A673 (cell line): Measurements from ENCODE around the gene CD226. TPM values are rescaled to one million over a fixed set of nuclear protein-coding genes. Genes with fewer than 3 reads are reported as not detected.

ENCODE experiments used
- BruUV-seq: library from RNA; stranded (reverse); fragments of 400-500 nt; replicated peaks from 2 replicates; lab custom pipeline; 2021; lab: Mats Ljungman, UMichigan
- CTCF ChIA-PET: fragments of 300-600 bp; sonication (Branson Sonifier 250); formaldehyde crosslinking; loops from one replicate; lab custom pipeline; 2022; ENCODE audit warnings: antibody characterized with exemption; lab: Charles Lee
- POLR2A ChIA-PET: fragments of 300-600 bp; sonication (Branson Sonifier 250); formaldehyde crosslinking; loops from one replicate; lab custom pipeline; 2022; ENCODE audit warnings: antibody characterized with exemption; ENCODE audit not compliant: low non-redundant PET; lab: Charles Lee
- DNase-seq: peaks from one replicate; pipeline ENCODE4 v3.0.0-alpha.2; 2015; ENCODE audit warnings: low spot score
- H3K27ac ChIP-seq: fragments of 200-600 bp; sonication (generic); 2 replicates; pipeline ENCODE4 v1.5.1; 2016; ENCODE audit warnings: mixed run types, low read depth, mild to moderate bottlenecking, mixed read lengths, antibody characterized with exemption, low read length; ENCODE audit not compliant: poor library complexity, severe bottlenecking
- H3K27me3 ChIP-seq: fragments of 200-600 bp; sonication (generic); replicated peaks from 2 replicates; pipeline ENCODE4 v1.6.1; 2017; ENCODE audit warnings: mixed run types, low read depth, mild to moderate bottlenecking, mixed read lengths, antibody characterized with exemption, low read length; ENCODE audit not compliant: insufficient read depth, poor library complexity
- H3K36me3 ChIP-seq: fragments of 200-600 bp; sonication (generic); 2 replicates; pipeline ENCODE4 v1.6.1; 2016; ENCODE audit warnings: mixed run types, mild to moderate bottlenecking, mixed read lengths, antibody characterized with exemption, low read length; ENCODE audit not compliant: insufficient read depth, poor library complexity, severe bottlenecking
- H3K4me1 ChIP-seq: fragments of 200-600 bp; sonication (generic); 2 replicates; pipeline ENCODE4 v1.6.1; 2017; ENCODE audit warnings: mixed run types, mild to moderate bottlenecking, mixed read lengths, antibody characterized with exemption, low read length; ENCODE audit not compliant: insufficient read depth, poor library complexity, severe bottlenecking
- H3K4me3 ChIP-seq: fragments of 200-600 bp; sonication (generic); 2 replicates; pipeline ENCODE4 v1.5.1; 2016; ENCODE audit warnings: low read depth, mixed run types, mild to moderate bottlenecking, mixed read lengths, low read length; ENCODE audit not compliant: poor library complexity, severe bottlenecking
- H3K9me3 ChIP-seq: fragments of 200-600 bp; sonication (generic); 2 replicates; pipeline ENCODE4 v1.6.1; 2016; ENCODE audit warnings: mixed run types, low read depth, mild to moderate bottlenecking, mixed read lengths, antibody characterized with exemption, low read length; ENCODE audit not compliant: poor library complexity, severe bottlenecking
- CTCF ChIP-seq: fragments of 300-800, 200-600 bp; sonication (generic); conservative IDR thresholded peaks from 2 replicates; pipeline ENCODE4 v1.5.1; 2017; ENCODE audit warnings: low read depth, mild to moderate bottlenecking, antibody characterized with exemption, low read length, moderate library complexity, mixed read lengths
- EZH2 ChIP-seq: fragments of 200-600 bp; sonication (generic); IDR thresholded peaks from 2 replicates; pipeline ENCODE4 v1.6.1; 2017; ENCODE audit warnings: borderline replicate concordance, low read depth, mild to moderate bottlenecking, mixed read lengths, antibody characterized with exemption, low read length; ENCODE audit not compliant: poor library complexity, severe bottlenecking
- intact Hi-C: fragments of 100-400 bp; cut with micrococcal nuclease; formaldehyde crosslinking; loops from one replicate; pipeline ENCODE4 v1.10.0; 2022; ENCODE audit not compliant: unreplicated experiment
- total RNA-seq: library from RNA; stranded (reverse); gene quantifications from 2 replicates; pipeline ENCODE4 v1.2.3, GENCODE V29; 2021

The CD226 gene
- total RNA-seq, 1 experiment from 2014 or later = 0.71 TPM

- intact Hi-C loops = no loop called here
- POLR2A ChIA-PET = no interaction called here
- Histone ChIP-seq H3K4me3 (no peak overlapping the region), H3K36me3 (no peaks in the 10 kb centered on the region), H3K27me3 (no peaks in the 10 kb centered on the region), H3K4me1 (no peaks in the 10 kb centered on the region), H3K27ac (no peak overlapping the region), H3K9me3 (no peaks in the 10 kb centered on the region)
- CTCF ChIA-PET = no interaction called here
- BruUV-seq = no TSS peak
- no peak for DNase-seq
- TF ChIP-seq EZH2 = no peak
Observed at GRCh38 chr18:69957747-69958146, 10.1 kb upstream of the CD226 start.

- no peak overlapping the region for H3K27ac ChIP-seq
- ChIA-PET CTCF (no interaction called here), POLR2A (interaction anchor here (0.6 kb wide), 1 partner anchor 114 kb away, joined by 3 read pairs; no protein-coding TSS in a partner anchor)
- H3K27me3 ChIP-seq = no peaks in the 10 kb centered on the region
- H3K4me1 ChIP-seq = no peaks in the 10 kb centered on the region
- no TSS peak for BruUV-seq
- H3K4me3 ChIP-seq = no peak overlapping the region
- DNase-seq = no peak
- TF ChIP-seq CTCF (no peak), EZH2 (no peak)
- no peaks in the 10 kb centered on the region for H3K9me3 ChIP-seq
- intact Hi-C loops = no loop called here
- no peaks in the 10 kb centered on the region for H3K36me3 ChIP-seq
Observed at GRCh38 chr18:69956665-69957620, 9.3 kb upstream of the CD226 start.

- Histone ChIP-seq H3K9me3 (no peaks in the 10 kb centered on the region), H3K27ac (no peak overlapping the region), H3K4me3 (no peak overlapping the region), H3K4me1 (no peaks in the 10 kb centered on the region), H3K27me3 (no peaks in the 10 kb centered on the region), H3K36me3 (no peaks in the 10 kb centered on the region)
- CTCF ChIA-PET = no interaction called here
- no TSS peak for BruUV-seq
- POLR2A ChIA-PET = interaction anchor here (0.6 kb wide), 1 partner anchor 113 kb away, joined by 3 read pairs; no protein-coding TSS in a partner anchor
- intact Hi-C loops = no loop called here
- TF ChIP-seq CTCF (no peak), EZH2 (no peak)
- no peak for DNase-seq
Observed at GRCh38 chr18:69956057-69956456, 8.4 kb upstream of the CD226 start.
